ENCODE measurements around the gene SLC35A5.
"Not testable (repeated sequence)": the region's sequence is repeated elsewhere in the genome, so short reads cannot be mapped to it uniquely, and the experiment has no call there.

The SLC35A5 gene, protein sequence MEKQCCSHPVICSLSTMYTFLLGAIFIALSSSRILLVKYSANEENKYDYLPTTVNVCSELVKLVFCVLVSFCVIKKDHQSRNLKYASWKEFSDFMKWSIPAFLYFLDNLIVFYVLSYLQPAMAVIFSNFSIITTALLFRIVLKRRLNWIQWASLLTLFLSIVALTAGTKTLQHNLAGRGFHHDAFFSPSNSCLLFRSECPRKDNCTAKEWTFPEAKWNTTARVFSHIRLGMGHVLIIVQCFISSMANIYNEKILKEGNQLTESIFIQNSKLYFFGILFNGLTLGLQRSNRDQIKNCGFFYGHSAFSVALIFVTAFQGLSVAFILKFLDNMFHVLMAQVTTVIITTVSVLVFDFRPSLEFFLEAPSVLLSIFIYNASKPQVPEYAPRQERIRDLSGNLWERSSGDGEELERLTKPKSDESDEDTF

DNA sequence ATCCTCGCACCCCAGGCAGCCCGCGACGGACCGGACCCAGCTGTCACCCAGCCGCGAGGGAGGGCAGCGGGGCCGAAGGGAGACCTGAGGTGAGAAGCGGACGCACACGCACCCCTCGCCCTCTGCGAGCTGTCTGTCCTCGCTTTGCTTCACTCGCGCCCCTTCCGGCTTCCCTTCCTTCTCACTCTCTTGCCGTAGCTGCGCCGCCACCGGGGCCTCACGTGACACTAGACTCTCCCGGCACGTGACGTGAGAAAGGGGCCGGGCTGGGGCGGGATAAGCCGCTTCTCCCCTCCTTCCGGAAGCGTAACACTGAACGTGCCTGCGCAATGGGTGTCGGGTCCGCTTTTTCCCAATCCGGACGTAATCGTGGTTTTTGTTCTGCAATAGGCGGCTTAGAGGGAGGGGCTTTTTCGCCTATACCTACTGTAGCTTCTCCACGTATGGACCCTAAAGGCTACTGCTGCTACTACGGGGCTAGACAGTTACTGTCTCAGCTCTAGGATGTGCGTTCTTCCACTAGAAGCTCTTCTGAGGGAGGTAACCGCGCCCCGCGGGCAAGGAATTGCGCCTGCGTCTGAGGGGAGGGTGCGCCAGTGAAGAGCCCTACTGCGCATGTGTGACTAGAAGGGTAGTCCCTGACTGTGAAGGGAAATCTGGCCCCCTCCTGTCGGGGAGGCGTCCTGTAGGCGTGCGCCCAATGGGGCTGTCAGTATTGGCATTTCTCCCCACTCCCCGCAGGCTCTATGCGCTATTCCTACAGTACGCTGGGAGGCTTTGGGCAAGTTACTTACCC lies at the start of gene SLC35A5, which contains the start of gene ATG3:
SLC35A5 (plus strand) TSS at position 312 of the 796 bp plus-strand sequence. CDS start 1,359 bp downstream, outside the sequence.
ATG3 (minus strand) TSS at position 229 of the 796 bp plus-strand sequence. CDS start 434 bp downstream, outside the sequence.
- DNase-seq (ENCODE audit: low spot score), result peak; percentile 95

DNA sequence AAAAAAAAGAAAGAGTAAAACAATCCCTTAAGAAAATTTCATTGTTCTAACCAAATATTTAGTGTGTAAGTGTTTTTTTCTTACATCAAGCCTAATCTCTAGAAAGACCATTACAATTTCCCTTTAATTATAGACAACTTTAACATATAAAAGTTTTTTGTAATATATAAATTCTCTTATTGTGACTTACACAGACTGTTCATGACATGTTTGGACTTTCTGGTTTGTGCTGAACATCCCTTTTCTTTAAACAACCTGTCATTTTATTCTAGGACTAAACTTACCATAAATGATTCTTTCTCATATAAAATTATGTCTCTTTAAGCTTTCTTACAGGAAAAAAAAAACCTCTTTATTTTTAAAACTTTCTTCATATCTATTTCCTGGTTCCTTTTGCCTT lies 49.5 kb upstream of the SLC35A5 start:
- DNase-seq (ENCODE audit: low spot score), result no peak

DNA sequence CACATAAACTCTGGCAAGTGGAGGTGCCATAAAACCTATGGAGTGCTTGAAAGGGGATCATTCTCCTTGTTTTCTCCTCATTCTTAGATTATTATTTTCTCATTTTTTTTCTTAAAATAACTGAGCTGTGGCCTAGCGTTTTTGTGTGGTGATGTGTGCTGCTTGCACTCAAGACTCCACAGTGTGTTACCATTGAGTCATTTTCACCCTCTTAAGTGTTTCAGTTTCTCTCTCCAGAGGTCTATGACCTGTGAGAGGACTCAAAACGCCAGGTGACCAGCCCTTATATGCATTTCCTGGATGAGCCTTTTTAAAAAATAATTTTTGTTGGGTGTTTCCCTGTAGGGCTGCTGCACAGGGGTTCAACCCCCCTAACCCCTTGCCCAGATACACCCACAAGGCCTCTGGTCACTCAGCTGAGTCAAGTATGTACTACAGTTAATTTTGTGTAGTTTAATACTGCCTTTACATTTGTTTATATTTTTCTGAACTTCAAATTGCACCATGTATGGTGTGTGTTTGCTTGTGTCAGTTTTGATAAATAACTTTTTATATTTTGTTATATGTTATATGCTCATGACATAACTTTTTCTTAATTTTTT lies 47.2 kb upstream of the SLC35A5 start:
- DNase-seq (ENCODE audit: low spot score), result no peak

DNA sequence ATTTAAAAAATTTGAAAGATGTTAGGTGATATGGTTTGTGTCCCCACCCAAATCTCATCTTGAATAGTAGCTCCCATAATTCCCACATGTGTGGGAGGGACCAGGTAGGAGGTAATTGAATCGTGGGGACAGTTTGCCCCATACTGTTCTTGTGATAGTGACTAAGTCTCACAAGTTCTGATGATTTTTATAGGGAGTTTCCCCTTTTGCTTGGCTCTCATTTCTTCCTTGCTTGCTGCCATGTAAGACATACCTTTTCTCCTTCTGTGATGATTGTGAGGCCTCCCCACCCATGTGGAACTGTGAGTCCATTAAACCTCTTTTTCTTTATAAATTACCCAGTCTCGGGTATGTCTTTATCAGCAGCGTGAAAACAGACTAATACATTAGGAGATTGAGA lies 42.9 kb upstream of the SLC35A5 start:
- DNase-seq (ENCODE audit: low spot score), result not testable (repeated sequence)

DNA sequence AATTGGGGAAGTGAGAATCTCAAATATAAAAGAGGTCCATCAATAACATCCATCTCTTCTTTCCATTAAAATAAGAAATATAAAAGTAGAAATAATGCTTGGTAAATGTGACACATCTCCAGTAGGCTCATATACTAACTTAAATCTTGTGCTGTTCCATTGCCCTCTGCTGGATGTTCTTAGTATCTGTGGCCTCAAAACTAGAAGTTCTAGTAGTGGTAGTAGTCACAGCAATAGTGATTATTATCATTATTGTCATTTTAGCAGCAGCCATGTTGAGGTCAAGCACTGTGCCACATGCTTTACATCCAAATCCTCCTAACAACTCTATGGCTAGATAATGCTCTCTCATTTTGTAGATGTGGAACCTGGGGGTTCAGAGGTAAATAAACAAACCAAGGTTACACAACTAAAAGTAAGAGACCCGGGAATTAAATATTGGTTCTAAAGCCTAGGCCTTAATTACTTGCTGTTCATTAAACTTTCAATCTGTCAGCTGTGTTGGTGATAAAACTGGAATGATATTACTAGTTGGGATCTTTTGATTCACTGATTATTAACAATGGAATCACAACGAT lies 42.3 kb upstream of the SLC35A5 start:
- DNase-seq (ENCODE audit: low spot score), result peak; percentile 70

DNA sequence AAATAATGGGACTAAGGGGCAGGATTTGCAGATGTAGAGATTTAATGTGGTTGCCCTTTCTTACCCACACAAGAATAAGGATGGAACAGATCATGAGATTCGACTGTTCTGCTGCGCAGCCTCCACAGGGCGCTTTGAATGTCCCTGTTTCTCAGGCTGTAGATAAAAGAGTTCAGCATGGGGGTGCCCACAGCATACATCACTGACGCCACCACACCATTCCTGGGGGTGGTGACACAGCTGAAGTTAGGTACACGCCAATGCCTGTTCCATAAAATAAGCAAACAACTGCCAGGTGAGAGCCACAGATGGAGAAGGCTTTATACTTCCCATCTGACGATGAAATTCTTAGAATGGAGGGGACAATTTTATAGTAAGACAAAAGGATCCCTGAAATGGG lies 37.7 kb upstream of the SLC35A5 start:
- DNase-seq (ENCODE audit: low spot score), result not testable (repeated sequence)

DNA sequence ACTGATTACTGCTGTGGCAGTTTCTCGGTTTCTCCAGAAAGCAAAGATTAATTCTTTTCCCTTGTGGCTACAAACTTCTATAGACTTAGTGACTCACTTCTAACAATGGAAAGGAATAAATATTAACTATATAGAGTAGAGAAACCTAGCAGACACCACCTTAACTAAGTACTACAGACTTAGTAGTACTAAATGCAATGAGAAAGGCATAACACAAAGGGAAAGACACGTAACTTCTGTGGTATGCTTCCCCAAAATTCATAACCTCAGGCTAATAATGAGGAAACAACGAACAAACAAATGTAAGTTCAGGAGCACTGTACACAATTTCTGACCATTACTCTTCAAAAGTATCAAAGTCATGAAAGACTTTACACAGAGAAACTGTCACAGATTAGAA lies 31.3 kb upstream of the SLC35A5 start:
- no peak for DNase-seq (ENCODE audit: low spot score)

DNA sequence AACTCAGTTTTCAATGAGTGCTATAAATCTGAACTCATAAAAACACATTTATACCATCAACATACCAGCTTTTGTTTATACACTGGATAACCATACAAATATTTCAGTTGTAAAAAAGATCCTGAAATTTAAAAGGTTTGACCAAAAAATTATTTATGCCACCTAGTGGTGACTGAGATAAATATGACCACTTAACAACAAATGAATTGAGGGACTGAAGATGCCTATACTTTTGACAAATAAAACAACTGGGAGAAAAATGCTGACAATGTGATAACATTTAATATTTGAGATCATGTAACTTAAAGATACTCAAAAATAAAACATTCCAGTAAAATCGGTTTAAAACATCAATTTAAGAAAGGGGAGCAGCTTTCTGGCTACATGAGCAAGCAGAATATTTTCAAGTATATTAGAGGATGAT lies 30.5 kb upstream of the SLC35A5 start:
- DNase-seq (ENCODE audit: low spot score), result peak; percentile 44

DNA sequence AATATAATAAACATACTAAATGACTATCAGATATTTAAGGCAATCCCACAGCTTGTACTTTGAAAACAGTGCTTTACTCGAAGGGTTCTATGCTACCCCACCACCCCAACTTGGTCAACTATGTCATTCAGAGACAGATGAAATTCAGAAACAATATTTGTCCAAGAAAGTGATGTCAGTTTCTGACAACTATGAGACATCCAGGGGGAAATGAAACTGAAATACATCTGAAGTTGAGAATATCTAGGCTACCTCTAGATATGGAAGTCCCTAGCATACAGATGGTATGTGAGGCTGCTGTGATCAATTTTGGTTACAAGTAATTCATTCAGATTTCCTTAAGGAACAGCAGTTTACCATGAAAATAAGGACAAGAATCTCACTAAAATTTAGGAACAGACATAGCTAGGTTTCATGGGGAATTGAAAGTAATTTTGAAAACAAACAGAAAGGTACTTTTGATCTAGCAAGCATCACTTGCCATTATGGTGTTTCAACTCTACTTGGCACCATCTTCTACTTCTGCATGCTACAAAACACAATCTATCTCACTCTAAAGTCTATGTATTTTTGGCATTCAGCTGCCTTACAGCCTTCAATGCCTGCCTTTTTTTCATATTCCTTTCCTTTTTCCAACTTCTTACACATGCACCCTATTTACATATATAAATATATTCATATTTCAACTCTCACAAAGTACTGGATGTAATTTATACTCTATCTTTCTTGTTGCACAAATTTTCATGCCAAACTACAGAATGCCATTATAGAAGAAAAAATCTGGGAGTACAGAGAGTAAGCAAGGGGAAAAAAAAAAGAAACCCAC lies 21.8 kb upstream of the SLC35A5 start:
- DNase-seq (ENCODE audit: low spot score), result no peak

DNA sequence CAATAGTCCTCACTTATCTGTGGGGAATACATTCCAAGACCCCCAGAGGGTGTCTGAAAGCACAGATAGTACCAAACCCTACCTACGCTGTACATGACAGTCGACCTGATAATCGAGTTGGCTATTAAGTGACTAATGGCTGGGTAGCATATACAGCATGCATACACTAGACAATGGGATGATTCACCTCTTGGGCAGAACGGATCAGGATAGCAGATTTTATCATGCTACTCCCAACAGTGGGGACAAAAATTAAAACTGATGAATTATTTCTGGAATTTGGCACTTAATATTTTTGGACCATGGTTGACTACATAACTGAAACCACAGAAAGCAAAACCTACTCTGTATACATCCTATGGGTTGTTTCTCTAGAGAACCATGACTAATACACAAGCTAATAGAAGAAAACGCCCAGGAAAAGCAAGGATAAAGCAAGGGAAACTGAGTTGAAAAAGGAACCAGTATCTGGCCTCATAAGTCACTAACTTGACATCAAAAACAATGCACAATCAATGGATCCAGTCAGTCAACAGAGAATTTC lies 15.6 kb upstream of the SLC35A5 start:
- DNase-seq (ENCODE audit: low spot score), result peak; percentile 43

DNA sequence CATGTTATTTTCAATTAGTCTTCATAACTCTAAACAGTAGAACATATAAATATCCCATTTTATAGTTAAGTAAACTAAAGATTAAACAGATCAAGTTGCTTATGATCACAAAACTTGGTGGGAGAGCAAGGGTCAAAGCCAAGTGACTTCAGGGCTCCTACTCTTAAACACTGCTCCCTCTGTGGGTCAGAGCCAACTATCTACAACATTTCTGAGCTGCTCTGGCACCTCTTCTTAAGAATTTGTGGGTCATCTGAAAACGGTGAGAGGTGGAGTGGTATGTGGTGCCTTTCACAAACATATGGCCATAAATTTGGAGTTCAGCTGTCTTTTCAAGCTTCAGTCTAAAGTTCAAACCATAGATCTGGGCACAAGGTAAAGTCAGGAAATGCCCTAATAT lies 11.0 kb upstream of the SLC35A5 start:
- DNase-seq (ENCODE audit: low spot score), result no peak

DNA sequence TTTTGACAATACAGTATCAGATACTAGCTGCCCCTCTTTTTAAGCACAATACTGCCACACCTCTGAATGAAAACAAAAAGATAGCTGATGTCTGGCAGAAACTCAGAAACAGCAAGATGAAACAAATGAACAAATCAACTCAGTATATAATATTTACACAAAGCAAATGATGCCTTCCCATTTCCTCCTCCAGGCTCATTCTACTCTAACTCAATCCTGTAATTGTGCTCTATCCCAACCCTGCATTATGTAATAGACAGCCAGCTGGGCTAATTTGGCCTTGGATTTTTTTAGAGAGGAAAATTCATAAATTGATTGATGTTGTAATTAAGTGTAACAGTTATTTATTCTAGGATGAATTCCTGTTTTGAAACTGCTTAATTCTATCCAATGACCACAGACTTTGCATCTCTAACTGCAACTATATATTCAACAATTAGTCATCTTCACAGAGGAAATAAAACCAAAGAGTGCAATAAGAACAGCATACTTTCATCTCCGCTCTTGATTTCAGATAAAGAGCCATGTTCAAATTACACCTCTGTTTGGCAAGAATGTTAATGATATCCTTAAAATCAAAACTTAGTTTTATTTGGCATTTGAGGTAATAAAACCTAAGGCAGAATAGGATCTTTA lies 6.2 kb upstream of the SLC35A5 start:
- DNase-seq (ENCODE audit: low spot score), result no peak

DNA sequence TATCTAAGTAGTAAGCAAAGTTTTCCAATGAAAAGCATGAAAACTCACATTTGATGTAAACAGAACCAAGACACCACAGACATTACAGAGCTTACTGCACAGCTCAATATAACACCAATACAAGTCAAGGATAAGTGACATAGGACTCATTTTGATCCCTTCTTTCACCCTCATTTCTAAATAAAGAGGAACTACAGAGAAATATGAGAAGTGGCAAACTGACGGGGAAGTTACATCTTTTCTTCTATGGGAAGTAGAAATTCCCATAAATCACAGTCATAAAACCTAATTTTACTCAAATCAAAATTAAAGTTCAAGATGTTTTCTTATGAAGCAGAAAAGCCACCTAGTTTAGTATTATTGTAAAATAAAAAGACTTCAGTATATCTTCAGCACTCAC lies 3.9 kb upstream of the SLC35A5 start:
- no peak for DNase-seq (ENCODE audit: low spot score)

DNA sequence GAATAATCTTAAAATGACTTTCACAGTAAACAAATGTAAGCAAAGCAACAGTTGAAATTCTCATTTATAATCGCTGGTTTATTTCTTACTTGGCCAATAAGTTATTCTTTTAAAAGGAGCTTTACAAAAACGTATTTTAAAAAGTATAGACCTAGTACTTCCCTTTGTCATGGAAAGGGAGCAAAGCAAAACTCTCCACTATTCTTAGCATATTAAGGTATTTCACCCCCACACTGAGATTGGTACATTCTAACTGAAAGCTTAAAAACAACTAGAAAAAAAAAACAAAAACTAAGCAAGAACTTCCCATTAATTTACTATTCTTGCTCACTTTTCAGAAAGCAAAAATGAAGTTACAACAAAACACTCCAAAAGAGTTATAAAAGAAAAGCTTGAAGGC lies 1.5 kb upstream of the SLC35A5 start:
- DNase-seq (ENCODE audit: low spot score), result no peak

DNA sequence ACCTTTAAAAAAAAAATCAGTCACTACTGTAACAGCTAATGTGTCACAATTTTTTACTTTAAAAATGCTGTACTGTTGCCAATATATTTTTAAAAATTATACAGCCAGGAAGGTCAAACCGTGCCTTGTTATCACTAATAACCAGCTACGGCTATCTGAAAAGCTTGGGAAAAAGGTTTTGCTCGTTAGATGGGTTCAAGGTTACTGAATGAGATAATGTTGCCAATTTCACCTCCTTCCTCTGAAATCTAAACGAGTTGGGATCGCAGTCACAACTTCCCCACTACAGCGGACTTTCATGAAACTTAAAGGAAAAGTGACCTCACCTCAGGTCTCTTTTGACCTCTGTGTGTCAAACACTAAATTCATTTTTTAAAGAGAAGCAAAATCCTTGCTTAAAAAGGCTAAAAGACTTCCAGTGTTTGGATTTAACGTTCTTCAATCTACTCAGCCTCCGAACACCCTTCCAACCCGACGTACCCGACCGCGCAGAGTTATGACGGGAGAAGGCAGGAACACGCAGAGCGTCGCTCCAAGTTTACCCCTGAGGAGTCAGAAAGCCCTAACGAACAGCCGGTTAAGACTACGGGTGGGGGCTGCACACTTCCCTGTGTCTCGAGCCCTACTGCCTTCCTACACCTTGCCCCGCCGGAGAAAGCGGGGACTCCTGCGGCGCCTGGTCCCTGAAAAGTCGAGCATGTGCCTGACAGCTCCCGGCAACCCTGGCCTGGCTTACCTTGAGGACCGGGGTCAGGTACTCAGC lies 943 bp upstream of the SLC35A5 start:
- DNase-seq (ENCODE audit: low spot score), result peak; percentile 69

DNA sequence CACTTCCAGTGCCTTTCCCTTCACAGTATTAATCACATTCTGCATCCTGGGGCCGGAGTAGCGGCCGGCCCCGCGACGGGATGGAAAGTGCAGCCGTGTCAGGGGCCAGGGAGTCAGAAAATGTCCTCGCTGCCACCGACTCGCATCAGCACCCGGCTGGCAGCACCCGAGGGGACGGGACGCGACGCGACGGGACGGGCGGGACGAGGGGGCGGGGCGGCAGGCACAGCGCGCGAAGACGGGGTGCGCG lies 436 bp upstream of the SLC35A5 start:
- DNase-seq (ENCODE audit: low spot score), result peak; percentile 34

DNA sequence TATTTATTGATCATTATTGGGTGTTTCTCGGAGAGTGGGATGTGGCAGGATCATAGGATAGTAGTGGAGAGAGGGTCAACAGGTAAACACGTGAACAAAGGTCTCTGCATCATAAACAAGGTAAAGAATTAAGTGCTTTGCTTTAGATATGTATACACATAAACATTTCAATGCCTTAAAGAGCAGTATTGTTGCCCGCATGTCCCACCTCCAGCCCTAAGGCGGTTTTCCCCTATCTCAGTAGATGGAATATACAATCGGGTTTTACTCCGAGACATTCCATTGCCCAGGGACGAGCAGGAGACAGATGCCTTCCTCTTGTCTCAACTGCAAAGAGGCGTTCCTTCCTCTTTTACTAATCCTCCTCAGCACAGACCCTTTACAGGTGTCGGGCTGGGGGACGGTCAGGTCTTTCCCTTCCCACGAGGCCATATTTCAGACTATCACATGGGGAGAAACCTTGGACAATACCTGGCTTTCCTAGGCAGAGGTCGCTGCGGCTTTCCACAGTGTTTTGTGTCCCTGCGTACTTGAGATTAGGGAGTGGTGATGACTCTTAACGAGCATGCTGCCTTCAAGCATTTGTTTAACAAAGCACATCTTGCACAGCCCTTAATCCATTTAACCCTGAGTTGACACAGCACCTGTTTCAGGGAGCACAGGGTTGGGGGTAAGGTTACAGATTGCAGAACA lies 2.5 kb downstream of the SLC35A5 start:
- not testable (repeated sequence) for DNase-seq (ENCODE audit: low spot score)

DNA sequence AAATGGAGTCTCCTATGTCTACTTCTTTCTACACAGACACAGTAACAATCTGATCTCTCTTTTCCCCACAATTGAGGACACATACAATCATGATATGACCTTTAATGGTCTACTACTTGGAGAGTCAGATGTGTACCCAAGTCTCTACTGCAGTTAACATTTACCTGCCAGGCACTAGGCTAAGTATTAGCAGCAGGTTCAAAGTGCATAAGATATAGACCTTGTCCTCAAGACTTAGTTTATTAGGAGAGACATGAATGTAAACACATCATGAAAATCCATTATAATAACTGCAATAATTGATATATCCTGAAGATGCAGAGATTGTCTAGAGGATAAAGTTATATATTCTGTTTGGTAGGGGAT lies 3.1 kb downstream of the SLC35A5 start:
- no peak for DNase-seq (ENCODE audit: low spot score)

DNA sequence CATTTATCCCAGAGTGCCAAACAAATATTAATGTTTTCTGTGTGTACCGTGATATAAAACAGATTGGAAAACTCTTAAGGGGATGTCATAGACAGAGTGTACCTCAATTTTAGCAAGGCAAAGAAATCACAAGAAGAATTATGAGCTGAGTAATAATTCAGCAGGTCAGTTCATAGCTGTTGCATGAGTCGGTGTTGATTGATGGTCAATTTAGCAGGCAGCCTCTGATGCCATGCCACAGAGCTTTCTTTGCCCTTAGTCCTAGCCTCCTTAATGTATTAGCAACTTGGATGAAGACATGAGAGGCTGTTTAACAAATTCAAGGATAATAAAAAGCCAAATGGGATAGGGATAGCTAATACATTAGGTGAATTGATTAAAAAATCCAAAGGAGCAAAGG lies 6.8 kb downstream of the SLC35A5 start:
- DNase-seq (ENCODE audit: low spot score), result no peak

DNA sequence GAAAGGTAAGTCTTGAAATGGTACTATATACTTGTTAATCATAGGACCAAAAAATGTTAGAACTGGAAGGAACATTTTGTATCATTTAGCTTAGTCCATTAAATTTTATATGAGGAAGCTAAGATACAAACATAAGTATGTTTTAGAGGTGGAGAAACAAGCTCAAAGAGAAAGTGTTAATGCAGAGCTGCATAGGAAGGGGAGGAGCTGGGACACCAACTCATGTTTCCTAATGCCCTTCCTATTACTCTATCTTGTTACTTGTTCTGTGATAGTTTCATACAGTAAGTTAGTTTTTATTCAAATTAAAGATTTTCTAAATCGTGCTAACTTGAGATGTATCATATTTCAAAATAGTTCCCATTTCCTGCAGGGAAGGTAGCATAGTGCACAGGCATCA lies 7.4 kb downstream of the SLC35A5 start:
- DNase-seq (ENCODE audit: low spot score), result no peak

All from kidney capillary endothelial cell (primary cell).